Stimulated activated CD4-positive, alpha-beta T cell treated with anti-CD3 and anti-CD28 coated beads, Interleukin-4, amount 100 ng/mL, for 4 hours (primary cell): Measurements from ENCODE around the gene SFI1.
A peak's percentile ranks its signal among the peaks of the same experiment; 100 is the strongest.

Source experiments
- DNase-seq, 2 experiments: peaks; one replicate each; pipeline ENCODE4 v3.0.0-alpha.2; 2020

The SFI1 gene

GRCh38 chr22:31602259-31602952 lies 106.1 kb downstream of the SFI1 start:
- no peak for DNase-seq

GRCh38 chr22:31603081-31603525 lies 106.8 kb downstream of the SFI1 start:
- DNase-seq, result no peak

GRCh38 chr22:31603574-31603973 lies 107.2 kb downstream of the SFI1 start:
- no peak for DNase-seq

- DNase-seq, result no peak
Measured at GRCh38 chr22:31604137-31604705, 107.9 kb downstream of the SFI1 start.

- no peak for DNase-seq
Measured at GRCh38 chr22:31604746-31605705, 108.7 kb downstream of the SFI1 start.

GRCh38 chr22:31605851-31606585 lies 109.7 kb downstream of the SFI1 start:
- DNase-seq, result no peak

- DNase-seq, result no peak
Measured at GRCh38 chr22:31607696-31608095, 111.4 kb downstream of the SFI1 start.

GRCh38 chr22:31609716-31610115 lies 113.4 kb downstream of the SFI1 start:
- DNase-seq, result no peak

GRCh38 chr22:31610611-31611010 lies 114.3 kb downstream of the SFI1 start:
- no peak for DNase-seq

GRCh38 chr22:31611061-31611760 lies 114.9 kb downstream of the SFI1 start:
- DNase-seq, result no peak

- DNase-seq, result no peak
Measured at GRCh38 chr22:31612891-31613285, 116.6 kb downstream of the SFI1 start.

GRCh38 chr22:31613286-31613903 lies 117.1 kb downstream of the SFI1 start:
- DNase-seq, result no peak

GRCh38 chr22:31613904-31614296 lies 117.6 kb downstream of the SFI1 start:
- DNase-seq, result no peak

- DNase-seq, result no peak
Measured at GRCh38 chr22:31614781-31615490, 118.6 kb downstream of the SFI1 start.

GRCh38 chr22:31615491-31615860 lies 119.1 kb downstream of the SFI1 start:
- DNase-seq, result no peak

GRCh38 chr22:31615940-31616314 lies 119.6 kb downstream of the SFI1 start:
- DNase-seq, result no peak

- DNase-seq, result peak; percentile 26 to 35
Measured at GRCh38 chr22:31616315-31616980, 120.1 kb downstream of the SFI1 start.

- no peak for DNase-seq
Measured at GRCh38 chr22:31618057-31618456, 121.7 kb downstream of the SFI1 start.

- DNase-seq, result no peak
Measured at GRCh38 chr22:31618471-31619176, 122.3 kb downstream of the SFI1 start.
